Measurements from ENCODE around the gene TEX51. TPM values are rescaled to one million over a fixed set of nuclear protein-coding genes. Genes with fewer than 3 reads are reported as not detected.

Gene TEX51
- total and polyA plus RNA-seq, 2 of the 4 experiments (the other 2 are of a cell fraction) = not detected

DNA sequence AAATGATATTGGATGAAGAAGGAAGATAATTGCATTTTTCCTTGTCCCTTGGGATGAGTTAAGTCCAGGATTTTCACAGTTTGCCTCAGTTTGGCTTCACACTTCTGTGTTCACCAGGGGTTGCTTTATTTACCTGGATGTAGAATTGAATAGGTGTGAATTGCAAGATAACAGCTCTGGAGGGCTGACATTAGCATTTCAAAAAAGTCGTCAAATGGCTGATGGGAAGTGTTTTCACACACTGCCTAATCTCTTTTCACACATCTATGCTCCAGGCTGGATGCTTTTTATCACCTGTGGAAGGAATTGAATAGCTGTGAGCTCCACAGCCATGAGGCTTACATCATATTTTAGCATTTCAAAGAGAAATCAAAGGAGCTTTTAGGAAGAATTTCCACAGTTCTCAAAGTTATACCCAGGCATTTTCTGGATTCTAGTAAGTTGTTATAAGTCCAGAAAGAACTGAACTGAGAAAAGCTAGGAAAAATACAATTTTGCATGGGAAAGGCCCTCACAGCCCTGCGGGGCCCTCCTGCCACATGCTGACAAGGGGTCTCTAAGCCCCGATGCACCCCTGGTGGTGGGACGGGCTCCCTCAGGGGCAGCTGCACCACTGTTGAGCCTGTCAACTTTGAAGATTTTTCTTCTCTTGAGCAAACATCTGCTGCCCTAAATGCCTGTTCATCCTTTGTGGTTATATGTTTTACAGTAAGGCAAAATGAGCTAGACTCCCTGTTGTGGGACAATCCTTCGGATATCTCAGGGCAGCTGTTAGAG is 43.9 kb downstream of the TEX51 start:
- Histone ChIP-seq H3K23ac (ENCODE audit: low read depth, low read length) (no peak overlapping the region), H4K20me1 (ENCODE audit: insufficient read depth, low read length) (no peaks in the 10 kb centered on the region), H3K4ac (ENCODE audit: low read depth, low read length) (no peak overlapping the region), H3K27me3 (ENCODE audit: control insufficient read depth, insufficient read depth, low read length) (peaks cover 12% of the 10 kb centered on the region), H2BK20ac (ENCODE audit: low read depth, low read length) (no peak overlapping the region), H4K8ac (ENCODE audit: low read depth in 2 of 2, low read length in 2 of 2) (no peak overlapping the region), H3K4me1 (ENCODE audit: control insufficient read depth, insufficient read depth, low read length) (no peaks in the 10 kb centered on the region), H3K36me3 (ENCODE audit: control insufficient read depth, insufficient read depth, low read length) (no peaks in the 10 kb centered on the region), H3K4me2 (ENCODE audit: low read depth, low read length) (no peak overlapping the region), H2BK15ac (ENCODE audit: low read depth, low read length) (no peak overlapping the region), H2AK5ac (ENCODE audit: low read depth, low read length) (no peak overlapping the region), H3K4me3 (ENCODE audit: insufficient read depth, low read depth, low read length) (no peak overlapping the region), H2BK120ac (ENCODE audit: low read depth, low read length) (no peak overlapping the region), H3K9me1 (ENCODE audit: insufficient read depth, low read length) (no peaks in the 10 kb centered on the region), H3K79me1 (ENCODE audit: low read depth in 1 of 2, low read length in 2 of 2) (no peaks in the 10 kb centered on the region), H4K91ac (ENCODE audit: insufficient read depth, low read depth, low read length) (no peak overlapping the region), H2BK5ac (ENCODE audit: low read depth, low read length, poor library complexity, severe bottlenecking) (no peak overlapping the region), H3K14ac (replicated peaks; ENCODE audit: low read depth, low read length) (no peak overlapping the region), H4K5ac (ENCODE audit: low read depth, low read length) (no peak overlapping the region), H3K9me3 (ENCODE audit: control insufficient read depth, insufficient read depth, low read length) (no peaks in the 10 kb centered on the region), H3K56ac (ENCODE audit: extremely low read depth, insufficient read depth, low read length) (no peak overlapping the region), H3K18ac (ENCODE audit: low read depth, low read length) (no peak overlapping the region), H3K27ac (ENCODE audit: insufficient read depth, low read length) (no peak overlapping the region), H3K9ac (ENCODE audit: low read depth, low read length) (no peak overlapping the region), H2AFZ (replicated peaks; ENCODE audit: low read length, poor library complexity) (no peak overlapping the region), H2AK9ac (replicated peaks; ENCODE audit: low read depth, low read length, poor library complexity) (no peak overlapping the region)
- ATAC-seq (ENCODE audit: low read depth) (no peak), DNase-seq (no peak)
- dilution Hi-C loops (cut with HindIII; ENCODE audit: low sequenced_read_pairs, unreplicated experiment) = no loop called here
- BruUV-seq (replicated peaks) = no TSS peak
- intact Hi-C loops (cut with micrococcal nuclease) = no loop called here
- ChIA-PET POLR2A (ENCODE audit: unreplicated experiment) (no interaction called here), CTCF (no interaction called here)
- 40% methylated on average over 1 of the region's 5 CpGs; no CpG with 5 or more reads in 1 of the 2 experiments for WGBS, 2 experiments (ENCODE audit: extremely low coverage in 2 of 2, insufficient read length in 1 of 2)
- in situ Hi-C loops (cut with MboI; ENCODE audit: low sequenced_read_pairs) = no loop called here
- TF ChIP-seq NFE2L2 (IDR thresholded peaks at IDR 0.05; ENCODE audit: low read depth, low read length) = no peak
- TF ChIP-seq, protein P1, sequence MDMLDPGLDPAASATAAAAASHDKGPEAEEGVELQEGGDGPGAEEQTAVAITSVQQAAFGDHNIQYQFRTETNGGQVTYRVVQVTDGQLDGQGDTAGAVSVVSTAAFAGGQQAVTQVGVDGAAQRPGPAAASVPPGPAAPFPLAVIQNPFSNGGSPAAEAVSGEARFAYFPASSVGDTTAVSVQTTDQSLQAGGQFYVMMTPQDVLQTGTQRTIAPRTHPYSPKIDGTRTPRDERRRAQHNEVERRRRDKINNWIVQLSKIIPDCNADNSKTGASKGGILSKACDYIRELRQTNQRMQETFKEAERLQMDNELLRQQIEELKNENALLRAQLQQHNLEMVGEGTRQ (IDR thresholded peaks at IDR 0.05; ENCODE audit: low read depth, low read length) = no peak
- TF ChIP-seq SMC3 (IDR thresholded peaks at IDR 0.05; ENCODE audit: low read depth, low read length) = no peak
- TF ChIP-seq RFX5 (IDR thresholded peaks at IDR 0.05; ENCODE audit: low read depth, low read length) = no peak
- TF ChIP-seq CEBPB (IDR thresholded peaks at IDR 0.05; ENCODE audit: low read depth, low read length) = no peak
- TF ChIP-seq RCOR1 (IDR thresholded peaks at IDR 0.05; ENCODE audit: insufficient replicate concordance, low read length) = no peak
- no peak for TF ChIP-seq MXI1 (IDR thresholded peaks at IDR 0.05; ENCODE audit: borderline replicate concordance, low read depth, low read length)
- TF ChIP-seq CTCF (conservative IDR thresholded peaks at IDR 0.05; ENCODE audit: low read depth, low read length) = no peak
- no peak for TF ChIP-seq CHD1 (IDR thresholded peaks at IDR 0.05; ENCODE audit: low read depth, low read length)
- no peak for TF ChIP-seq POLR2A (IDR thresholded peaks at IDR 0.05; ENCODE audit: low read depth, low read length)

Data from IMR-90 (cell line).